K562 (cell line): Measurements from ENCODE around the gene GOLGA8K.
"Not testable (repeated sequence)": the region's sequence is repeated elsewhere in the genome, so short reads cannot be mapped to it uniquely, and the experiment has no call there.

Experiments used
- CHCHD3 ChIP-seq: fragments of 250-450 bp; sonication (Bioruptor Pico); IDR thresholded peaks from 2 replicates; pipeline ENCODE4 v2.1.2; 2022; ENCODE audit warnings: mild to moderate bottlenecking
- FOSL1 ChIP-seq: fragments of 200-800 bp; sonication (Bioruptor generic); conservative IDR thresholded peaks from 2 replicates; pipeline ENCODE4 v1.6.1; 2016; ENCODE audit warnings: missing genetic modification characterization, missing compliant biosample characterization
- FOXJ3 ChIP-seq: sonication (generic); formaldehyde crosslinking; IDR thresholded peaks from 2 replicates; pipeline ENCODE4 v1.4.0; 2020; ENCODE audit warnings: mild to moderate bottlenecking, missing genetic modification reagents
- HNRNPL ChIP-seq: fragments of 200-400 bp; formaldehyde crosslinking; IDR thresholded peaks from 2 replicates; pipeline ENCODE4 v1.6.1; 2017; ENCODE audit warnings: low read depth, mild to moderate bottlenecking, low read length
- MAX ChIP-seq: sonication (generic); formaldehyde crosslinking; IDR thresholded peaks from 2 replicates; pipeline ENCODE4 v1.9.0; 2022; ENCODE audit warnings: mild to moderate bottlenecking, missing genetic modification reagents
- PHF8 ChIP-seq: fragments of 200-600 bp; sonication (generic); IDR thresholded peaks from 2 replicates; pipeline ENCODE4 v1.6.1; 2012; ENCODE audit warnings: mixed run types, mild to moderate bottlenecking, inconsistent platforms, low read length, moderate library complexity, borderline replicate concordance
- POLR2A ChIP-seq: fragments of 450-650 bp; conservative IDR thresholded peaks from 2 replicates; pipeline ENCODE4 v1.6.1; 2016
- POLR2AphosphoS5 ChIP-seq: IDR thresholded peaks from 2 replicates; pipeline ENCODE4 v1.6.1; 2011; ENCODE audit warnings: mild to moderate bottlenecking, low read depth, low read length, moderate library complexity; ENCODE audit not compliant: control insufficient read depth, insufficient read depth
- SIN3A ChIP-seq, 2 experiments: fragments of 150-350 bp in 1 of 2; IDR thresholded peaks; 2 replicates each; pipeline ENCODE4 v1.6.1; 2011 to 2016; ENCODE audit warnings: borderline replicate concordance in 2 of 2, low read depth in 2 of 2, low read length in 2 of 2, mild to moderate bottlenecking in 2 of 2, moderate library complexity in 2 of 2; ENCODE audit not compliant: control insufficient read depth in 1 of 2
- ZFP91 ChIP-seq: sonication (generic); formaldehyde crosslinking; IDR thresholded peaks from 2 replicates; pipeline ENCODE4 v1.8.0; 2022; ENCODE audit warnings: mild to moderate bottlenecking, missing genetic modification reagents
- ZNF512 ChIP-seq: IDR thresholded peaks from 2 replicates; pipeline ENCODE4 v1.6.1; 2016; ENCODE audit warnings: missing genetic modification characterization, missing compliant biosample characterization

- TF ChIP-seq CHCHD3 (CRISPR knock-in tag); FOSL1 (tag); POLR2AphosphoS5; HNRNPL; ZNF512; PHF8; ZFP91 (CRISPR knock-in tag); FOXJ3; SIN3A (IDR thresholded peaks at IDR 0.05; ENCODE audit: borderline replicate concordance in 2 of 2, control insufficient read depth in 1 of 2, low read depth in 2 of 2, low read length in 2 of 2); POLR2A; MAX: not testable (repeated sequence)
These were observed 37.4 kb upstream of the GOLGA8K start for GRCh38 chr15:32440445-32440977.
